Hematopoietic multipotent progenitor cell treated with erythropoietin and hydrocortisone succinate and interleukin-3 and kit ligand, for 8 days (in vitro differentiated cells): ENCODE results near the gene MYOT.
"Not testable (repeated sequence)": the region's sequence is repeated elsewhere in the genome, so short reads cannot be mapped to it uniquely, and the experiment has no call there.

Experiments used
- DNase-seq: peaks from one replicate; pipeline ENCODE4 v3.0.0-alpha.2; 2015

MYOT gene

GRCh38 chr5:137867664-137868063 is at the start of gene MYOT:
Gene MYOT (plus strand): TSS chr5:137867860. CDS start chr5:137870652, 2,792 bp downstream.
- DNase-seq: peak; percentile 44

GRCh38 chr5:137819766-137820165 is 47.9 kb upstream of the MYOT start:
- DNase-seq: no peak

GRCh38 chr5:137822158-137822764 is 45.4 kb upstream of the MYOT start:
- DNase-seq: peak; percentile 40

- DNase-seq: no peak
These were observed 44.7 kb upstream of the MYOT start for GRCh38 chr5:137822984-137823383.

GRCh38 chr5:137825165-137825564 is 42.5 kb upstream of the MYOT start:
- no peak for DNase-seq

GRCh38 chr5:137826067-137826466 is 41.6 kb upstream of the MYOT start:
- no peak for DNase-seq

- no peak for DNase-seq
These were observed 39.5 kb upstream of the MYOT start for GRCh38 chr5:137828180-137828579.

GRCh38 chr5:137828664-137829063 is 39.0 kb upstream of the MYOT start:
- DNase-seq: no peak

- DNase-seq: no peak
These were observed 36.6 kb upstream of the MYOT start for GRCh38 chr5:137831105-137831504.

- DNase-seq: no peak
These were observed 36.1 kb upstream of the MYOT start for GRCh38 chr5:137831526-137831925.

GRCh38 chr5:137832416-137832815 is 35.2 kb upstream of the MYOT start:
- DNase-seq: no peak

- DNase-seq: peak; percentile 15
These were observed 34.2 kb upstream of the MYOT start for GRCh38 chr5:137833463-137833862.

- DNase-seq: no peak
These were observed 33.1 kb upstream of the MYOT start for GRCh38 chr5:137834498-137835049.

GRCh38 chr5:137836298-137836697 is 31.4 kb upstream of the MYOT start:
- DNase-seq: no peak

GRCh38 chr5:137836997-137837396 is 30.7 kb upstream of the MYOT start:
- DNase-seq: no peak

- DNase-seq: no peak
These were observed 29.9 kb upstream of the MYOT start for GRCh38 chr5:137837491-137838394.

GRCh38 chr5:137838976-137839375 is 28.7 kb upstream of the MYOT start:
- DNase-seq: no peak

- no peak for DNase-seq
These were observed 25.4 kb upstream of the MYOT start for GRCh38 chr5:137842296-137842695.

- no peak for DNase-seq
These were observed 23.9 kb upstream of the MYOT start for GRCh38 chr5:137843676-137844299.

- DNase-seq: no peak
These were observed 22.2 kb upstream of the MYOT start for GRCh38 chr5:137845472-137845871.

GRCh38 chr5:137847687-137848086 is 20.0 kb upstream of the MYOT start:
- no peak for DNase-seq

GRCh38 chr5:137853165-137853564 is 14.5 kb upstream of the MYOT start:
- not testable (repeated sequence) for DNase-seq

- DNase-seq: no peak
These were observed 11.5 kb upstream of the MYOT start for GRCh38 chr5:137856201-137856600.
